Measurements from ENCODE around the gene SNAPIN.
"Not testable (repeated sequence)": the region's sequence is repeated elsewhere in the genome, so short reads cannot be mapped to it uniquely, and the experiment has no call there.

Gene SNAPIN

GRCh38 chr1:153627715-153628626 lies 30.5 kb upstream of the SNAPIN start, which contains the start of gene S100A1:
Gene S100A1, plus strand, starts transcription at chr1:153628434. Its CDS starts 2,088 bp downstream, at chr1:153630522.
- no peak for DNase-seq

DNA sequence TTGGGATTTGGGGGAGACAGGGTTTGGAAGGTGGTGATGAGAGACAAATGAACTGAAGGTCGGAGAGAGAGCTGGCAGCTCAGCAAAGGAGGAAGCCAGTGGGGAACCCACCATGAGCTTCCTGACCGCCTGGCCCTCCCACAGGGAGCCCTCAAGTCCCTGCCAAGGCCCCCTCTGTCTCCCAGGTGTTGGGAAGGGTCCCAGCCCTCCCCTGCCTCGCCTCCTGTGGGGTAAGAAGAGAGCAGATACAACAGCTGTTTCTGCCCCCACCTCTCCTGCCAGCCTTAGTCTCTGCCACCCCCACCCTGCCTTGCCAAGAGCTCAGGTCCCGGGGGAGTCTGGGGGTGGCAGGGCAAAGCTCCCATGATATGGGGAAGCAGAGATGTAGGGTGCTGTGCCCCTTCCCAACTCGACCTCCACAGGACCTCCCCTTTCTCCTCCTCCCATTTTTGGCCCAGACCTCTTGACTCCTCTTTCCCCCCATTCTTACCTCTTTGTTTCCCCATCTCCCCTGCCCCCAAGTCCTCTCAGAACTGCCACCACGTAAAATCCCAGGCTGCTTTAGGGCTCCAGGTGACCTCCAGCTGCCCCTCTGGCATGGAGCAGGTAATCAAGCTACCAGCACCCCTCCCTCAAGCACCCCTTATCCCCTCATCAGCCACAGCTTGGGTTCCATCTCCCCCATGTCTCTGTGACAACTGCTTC lies 29.7 kb upstream of the SNAPIN start:
- DNase-seq: no peak

GRCh38 chr1:153629343-153629665 lies 29.2 kb upstream of the SNAPIN start:
- no peak for DNase-seq

DNA sequence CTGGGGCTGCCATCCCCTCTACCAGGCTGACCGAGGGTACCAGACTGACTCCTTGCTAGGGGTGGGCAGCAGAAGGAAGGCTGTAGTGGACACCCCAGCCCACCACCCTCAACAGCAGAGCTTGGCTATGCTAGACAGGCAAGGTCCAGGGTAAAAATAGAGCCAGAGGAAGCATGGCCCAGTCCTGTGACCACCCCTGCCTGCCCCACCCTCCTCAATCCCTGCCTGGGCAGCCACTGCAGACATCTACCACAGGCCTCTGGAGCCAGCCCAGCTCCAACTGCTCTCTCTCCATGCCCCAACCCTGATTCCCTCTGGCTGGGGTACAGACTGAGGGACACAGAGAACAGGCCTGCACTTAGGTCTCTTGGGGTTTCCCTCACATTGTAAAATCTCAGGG lies 28.5 kb upstream of the SNAPIN start:
- no peak for DNase-seq

- no peak for DNase-seq
Observed at GRCh38 chr1:153630384-153630783, 28.1 kb upstream of the SNAPIN start.

DNA sequence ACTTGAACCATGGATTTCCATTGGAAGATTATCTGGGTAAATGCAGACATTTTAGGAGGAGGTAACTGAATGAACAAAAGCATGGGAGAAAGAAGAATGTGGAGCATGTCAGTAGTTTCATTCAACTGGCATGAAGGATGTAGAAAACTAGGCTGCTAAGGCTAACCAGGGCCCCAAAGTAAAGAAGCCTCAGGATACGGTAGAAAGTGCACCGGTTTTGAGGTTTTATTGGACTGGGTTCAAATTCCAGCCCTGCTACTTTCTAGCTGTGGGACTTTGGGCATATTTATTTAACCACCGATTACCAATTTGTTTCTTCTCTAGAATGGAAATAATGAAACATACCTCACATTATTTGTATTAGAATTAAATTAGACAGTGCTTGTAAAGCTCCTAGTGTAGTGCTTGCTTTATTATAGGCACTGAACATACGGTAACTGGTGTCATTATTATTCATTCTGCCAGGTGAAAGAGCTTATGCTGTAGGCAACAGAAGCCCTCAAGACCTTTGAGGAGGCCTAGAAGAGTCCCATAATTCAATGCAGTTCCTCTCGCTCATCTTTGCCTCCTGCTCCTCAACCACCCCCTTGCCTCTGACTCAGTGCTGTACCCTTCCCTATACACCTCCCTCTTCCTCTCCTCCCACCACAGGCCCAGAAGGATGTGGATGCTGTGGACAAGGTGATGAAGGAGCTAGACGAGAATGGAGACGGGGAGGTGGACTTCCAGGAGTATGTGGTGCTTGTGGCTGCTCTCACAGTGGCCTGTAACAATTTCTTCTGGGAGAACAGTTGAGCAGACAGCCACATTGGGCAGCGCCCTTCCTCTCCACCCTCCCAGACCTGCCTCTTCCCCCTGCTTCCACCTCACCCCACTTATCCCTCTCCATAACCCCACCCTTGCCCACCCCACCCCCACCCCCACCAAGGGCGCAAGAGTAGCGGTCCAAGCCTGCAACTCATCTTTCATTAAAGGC lies 27.2 kb upstream of the SNAPIN start:
- no peak for DNase-seq

- no peak for DNase-seq
Observed at GRCh38 chr1:153633161-153633753, 25.2 kb upstream of the SNAPIN start.

DNA sequence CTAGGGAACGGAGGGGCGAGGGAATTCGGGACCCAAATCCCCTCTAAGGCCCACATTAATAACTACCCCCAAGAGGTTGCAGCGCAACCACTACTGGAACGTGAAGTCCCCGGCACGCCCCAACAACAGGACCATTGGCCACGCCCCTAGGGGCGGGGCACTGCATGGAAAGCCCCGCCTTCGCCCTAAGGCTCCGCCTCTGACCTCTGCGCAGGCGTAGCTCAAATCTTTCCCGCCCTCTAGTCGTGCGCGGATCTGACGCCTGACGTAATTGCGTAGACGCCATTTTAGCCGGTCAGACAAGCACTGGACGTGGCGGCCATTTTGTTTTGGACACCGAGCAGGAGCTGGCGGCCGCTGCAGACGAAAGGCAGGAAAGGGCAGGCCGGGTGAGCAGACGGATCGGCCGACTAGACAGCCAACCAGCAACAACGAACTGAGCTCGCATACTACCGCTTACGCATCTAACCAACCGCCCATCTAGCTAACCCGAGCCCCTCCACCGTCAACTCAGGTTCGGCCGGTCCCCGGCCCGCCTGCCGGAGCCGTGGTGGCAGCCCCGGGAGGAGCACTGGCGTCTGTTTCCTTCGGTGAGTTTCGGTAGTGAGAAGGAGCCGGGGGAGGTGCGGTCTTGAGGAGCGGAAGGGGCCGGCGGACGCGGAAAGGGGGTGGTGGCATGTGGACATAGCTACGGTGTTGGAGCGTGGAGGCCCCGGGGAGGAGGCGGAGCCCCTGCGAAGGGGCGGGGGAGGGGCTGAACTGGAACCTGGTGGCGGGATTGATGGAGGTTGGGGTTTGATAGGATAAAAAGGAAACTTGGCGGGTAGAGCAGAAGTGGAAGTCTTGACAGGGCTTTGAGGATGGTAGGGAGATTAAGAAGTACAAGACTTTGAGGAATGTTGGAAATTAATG lies 24.5 kb upstream of the SNAPIN start, which contains the start of gene CHTOP:
CHTOP (plus strand) TSS at position 313 of the 912 bp plus-strand sequence. CDS start 2,523 bp downstream, outside the sequence.
- DNase-seq: peak; percentile 96

GRCh38 chr1:153635872-153636271 lies 22.6 kb upstream of the SNAPIN start:
- DNase-seq: no peak

GRCh38 chr1:153636312-153636711 lies 22.2 kb upstream of the SNAPIN start:
- no peak for DNase-seq

GRCh38 chr1:153638261-153638660 lies 20.2 kb upstream of the SNAPIN start:
- DNase-seq: no peak

DNA sequence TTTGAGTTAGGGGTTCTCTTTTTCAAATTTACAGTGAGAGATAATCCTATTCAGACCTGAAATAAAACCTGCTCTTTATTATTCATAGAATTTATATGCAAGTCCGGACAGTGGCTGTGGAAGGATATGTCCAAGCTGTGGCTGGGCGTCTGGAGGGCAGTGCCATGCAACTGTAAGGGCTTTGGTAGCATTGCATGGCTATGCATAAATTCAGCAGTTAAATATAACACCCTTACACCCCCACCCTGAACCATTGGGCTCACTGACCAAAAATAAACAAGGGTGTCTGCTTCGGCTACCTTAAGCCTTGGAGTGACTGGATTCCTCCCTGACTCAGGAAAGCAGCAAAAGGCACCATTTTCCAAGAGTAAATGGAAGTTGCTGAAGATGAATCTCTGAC lies 19.2 kb upstream of the SNAPIN start:
- DNase-seq: no peak

GRCh38 chr1:153640213-153640612 lies 18.3 kb upstream of the SNAPIN start:
- not testable (repeated sequence) for DNase-seq

GRCh38 chr1:153640861-153641260 lies 17.6 kb upstream of the SNAPIN start:
- no peak for DNase-seq

GRCh38 chr1:153642161-153642560 lies 16.3 kb upstream of the SNAPIN start:
- no peak for DNase-seq

- no peak for DNase-seq
Observed at GRCh38 chr1:153643100-153643499, 15.4 kb upstream of the SNAPIN start.

- DNase-seq: no peak
Observed at GRCh38 chr1:153643816-153644215, 14.7 kb upstream of the SNAPIN start.

GRCh38 chr1:153646672-153647345 lies 11.7 kb upstream of the SNAPIN start:
- no peak for DNase-seq

- no peak for DNase-seq
Observed at GRCh38 chr1:153647346-153647714, 11.2 kb upstream of the SNAPIN start.

GRCh38 chr1:153648000-153648643 lies 10.4 kb upstream of the SNAPIN start:
- no peak for DNase-seq

Measured in stimulated activated CD4-positive, alpha-beta T cell treated with anti-CD3 and anti-CD28 coated beads, Interleukin-2, amount 100 ng/mL, for 24 hours (primary cell).